NCI-H2081 treated with DMSO at 0.1 percent for 48 hours (cell line): ENCODE measurements around the gene FAM78A.
"Not testable (repeated sequence)": the region's sequence is repeated elsewhere in the genome, so short reads cannot be mapped to it uniquely, and the experiment has no call there.

ENCODE experiments used
- DNase-seq: peaks from one replicate; lab custom pipeline; 2025; lab: John Stamatoyannopoulos, UW

The FAM78A gene

GRCh38 chr9:131237931-131238401 is 38.3 kb downstream of the FAM78A start:
- no peak for DNase-seq

DNA sequence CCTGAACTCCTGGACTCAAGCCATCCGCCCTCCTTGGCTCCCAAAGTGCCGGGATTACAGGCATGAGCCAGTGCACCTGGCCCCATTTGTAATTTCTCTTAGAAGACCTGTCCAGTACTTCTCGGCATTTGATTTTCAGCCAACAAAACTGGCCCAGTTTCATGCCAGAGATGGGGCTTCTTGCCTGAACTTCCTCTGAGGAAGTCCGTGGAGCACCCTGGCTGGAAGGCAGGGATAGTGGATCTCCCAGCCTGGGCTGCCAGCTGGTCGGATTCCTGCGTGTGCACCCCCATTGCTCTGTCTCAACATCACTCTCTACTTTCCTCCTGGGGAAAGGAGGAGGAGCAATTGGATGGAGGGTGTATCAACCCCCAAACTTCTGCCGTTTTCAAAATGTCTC is 39.0 kb downstream of the FAM78A start:
- DNase-seq, result no peak

DNA sequence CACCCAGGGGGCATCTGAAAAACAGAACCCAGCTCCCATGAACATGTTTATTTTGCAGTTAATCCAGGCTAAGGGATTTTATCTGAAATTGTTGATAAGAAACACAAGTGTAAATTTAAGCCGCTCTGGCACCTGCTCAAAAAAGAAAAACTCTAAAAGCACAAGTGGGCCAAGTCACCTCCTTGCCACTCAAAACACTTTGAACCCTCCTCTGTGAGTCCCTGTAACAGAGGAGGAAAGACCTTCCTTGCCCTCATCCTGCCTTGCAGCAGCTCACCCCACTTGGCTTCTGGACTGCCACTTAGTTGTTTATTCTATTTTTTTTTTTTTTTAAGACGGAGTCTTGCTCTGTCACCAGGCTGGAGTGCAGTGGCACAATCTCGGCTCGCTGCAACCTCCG is 39.5 kb downstream of the FAM78A start:
- no peak for DNase-seq

- DNase-seq, result no peak
These were observed 40.1 kb downstream of the FAM78A start for GRCh38 chr9:131236161-131236560.

- DNase-seq, result no peak
These were observed 40.8 kb downstream of the FAM78A start for GRCh38 chr9:131235480-131235851.

DNA sequence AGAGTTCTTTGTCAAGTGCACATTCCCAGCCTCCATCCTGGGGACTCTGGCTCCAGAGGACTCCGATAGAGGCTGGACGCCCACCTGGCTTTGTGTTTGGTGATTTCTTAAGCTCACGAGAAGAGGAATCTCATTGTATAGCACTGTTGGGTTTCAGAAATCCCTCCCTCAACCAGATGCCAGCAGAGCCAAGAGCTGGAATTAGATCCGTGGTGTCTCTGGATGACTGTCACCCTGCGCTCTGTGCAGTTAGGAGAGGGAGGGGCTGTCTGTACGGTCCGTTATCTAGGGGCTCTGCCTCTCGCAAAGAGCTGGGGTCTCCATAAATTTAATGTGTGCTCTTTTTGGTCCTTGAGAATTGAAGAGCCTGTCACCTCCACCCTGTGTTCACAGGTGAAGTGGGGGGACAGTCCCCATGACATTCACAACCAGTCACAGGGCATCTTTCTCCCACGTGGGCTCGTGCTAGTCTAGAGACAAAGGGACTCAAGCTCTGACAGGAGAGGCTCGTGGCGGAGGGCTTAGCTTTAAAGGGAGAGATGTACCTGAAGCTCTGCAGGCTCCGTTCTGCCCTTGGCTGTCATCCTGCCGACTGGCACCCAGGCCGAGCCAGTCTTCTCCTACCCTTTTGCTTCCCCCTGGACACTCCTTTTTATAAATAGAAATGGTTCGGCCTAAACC is 41.4 kb downstream of the FAM78A start:
- no peak for DNase-seq

DNA sequence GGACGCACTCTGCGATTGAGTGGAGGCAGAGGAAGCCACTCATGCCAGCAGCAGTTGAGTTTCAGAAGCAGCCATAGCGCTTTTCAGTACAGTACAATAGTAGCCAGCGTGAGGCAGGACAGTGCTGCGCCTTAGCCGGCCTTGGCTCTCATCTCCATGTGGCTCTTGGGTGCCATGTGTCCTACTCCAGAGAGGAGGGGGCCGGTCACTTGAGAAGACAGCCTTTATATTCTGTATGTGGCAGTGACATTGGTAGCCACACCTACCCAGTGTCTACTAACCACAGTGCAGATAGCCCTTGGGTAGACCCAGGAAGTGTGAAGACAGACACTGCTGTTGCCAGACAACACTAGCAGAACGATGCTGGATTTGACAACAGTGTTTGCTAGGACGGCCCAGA is 42.3 kb downstream of the FAM78A start:
- no peak for DNase-seq

- DNase-seq, result no peak
These were observed 42.8 kb downstream of the FAM78A start for GRCh38 chr9:131233556-131233955.

- no peak for DNase-seq
These were observed 47.3 kb downstream of the FAM78A start for GRCh38 chr9:131228988-131229387.

GRCh38 chr9:131227959-131228460 is 48.3 kb downstream of the FAM78A start:
- peak; percentile 12 for DNase-seq

DNA sequence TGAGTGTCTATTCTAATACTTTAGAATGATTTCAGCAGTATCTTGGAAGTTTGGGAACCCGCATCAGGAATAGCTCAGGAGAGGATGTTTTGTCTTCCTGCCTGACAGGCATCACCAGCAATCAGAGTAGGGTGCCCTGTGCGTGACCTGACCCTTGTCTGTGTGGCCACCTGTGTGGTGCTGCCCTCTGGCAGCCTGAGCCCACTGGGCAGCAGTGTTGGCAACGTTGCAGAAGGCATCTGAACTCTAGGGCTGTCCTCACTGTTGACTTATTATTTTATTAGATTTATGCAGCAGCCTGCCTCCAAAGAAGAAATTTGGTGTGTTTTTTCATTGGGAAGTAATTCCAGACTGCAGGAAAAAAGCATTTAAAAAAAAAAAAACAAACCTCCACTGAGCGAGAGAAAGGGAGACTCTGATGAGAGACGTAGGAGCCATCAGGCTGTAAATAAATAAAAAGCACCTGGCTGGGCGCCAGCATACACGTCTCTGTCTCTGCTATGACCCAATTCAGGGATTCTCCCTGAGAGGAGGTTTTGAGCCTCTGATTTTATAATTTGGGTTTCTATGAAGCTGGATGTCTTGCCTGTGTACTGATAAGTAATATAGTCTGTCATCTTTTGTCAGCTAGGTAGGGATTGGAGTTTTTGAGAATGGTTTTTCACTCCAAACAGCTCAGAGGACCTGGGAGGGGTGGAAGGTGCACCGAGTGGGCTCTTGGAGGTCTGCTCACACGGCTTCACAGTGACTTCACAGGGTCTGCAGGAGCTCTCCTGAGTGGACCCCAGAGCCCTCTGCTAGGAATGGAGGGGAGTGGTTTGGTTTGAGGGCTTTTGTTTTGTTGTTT is 49.0 kb downstream of the FAM78A start:
- peak; percentile 43 for DNase-seq

DNA sequence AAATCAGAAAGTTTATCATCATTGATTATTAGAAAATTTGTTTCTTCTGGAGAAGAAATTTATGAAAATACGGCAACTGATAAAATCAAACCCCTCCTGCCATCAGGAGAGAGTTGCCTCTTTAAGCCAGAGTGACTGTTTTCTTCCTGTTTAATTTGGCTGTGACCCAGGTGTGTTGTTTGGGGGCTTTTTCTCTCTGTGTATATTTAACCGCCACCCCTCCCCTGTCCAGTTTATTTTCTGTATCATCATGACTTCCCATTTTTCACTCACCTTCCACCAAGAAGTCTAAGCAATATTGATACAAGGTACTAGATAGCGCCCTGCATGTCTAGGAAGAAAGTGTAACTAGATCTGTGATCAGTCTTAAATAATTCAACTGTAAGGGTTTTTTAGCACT is 50.1 kb downstream of the FAM78A start:
- DNase-seq, result no peak

- no peak for DNase-seq
These were observed 53.9 kb downstream of the FAM78A start for GRCh38 chr9:131222460-131222859.

DNA sequence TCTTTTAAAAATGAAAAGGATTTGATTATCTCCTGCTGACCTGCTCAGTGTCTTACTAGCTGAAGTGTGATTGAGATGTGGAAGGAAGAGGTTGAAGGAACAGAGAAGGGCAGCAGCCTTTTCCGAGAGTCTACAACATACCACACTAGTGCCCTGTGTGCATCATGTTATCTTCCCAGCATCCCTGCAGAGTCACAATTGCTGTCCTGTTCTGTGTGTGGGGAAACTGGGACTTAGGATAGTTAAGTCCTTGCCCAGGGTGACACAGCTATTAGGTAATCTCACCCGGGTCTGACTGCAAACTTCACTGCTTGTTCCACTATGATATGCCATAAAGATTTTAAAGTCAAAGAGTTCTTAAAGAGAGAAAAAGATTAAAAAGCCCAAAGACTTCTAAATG is 55.8 kb downstream of the FAM78A start:
- no peak for DNase-seq

GRCh38 chr9:131218370-131218769 is 57.9 kb downstream of the FAM78A start:
- no peak for DNase-seq

GRCh38 chr9:131217331-131218031 is 58.8 kb downstream of the FAM78A start:
- no peak for DNase-seq

GRCh38 chr9:131216806-131217205 is 59.5 kb downstream of the FAM78A start:
- no peak for DNase-seq

DNA sequence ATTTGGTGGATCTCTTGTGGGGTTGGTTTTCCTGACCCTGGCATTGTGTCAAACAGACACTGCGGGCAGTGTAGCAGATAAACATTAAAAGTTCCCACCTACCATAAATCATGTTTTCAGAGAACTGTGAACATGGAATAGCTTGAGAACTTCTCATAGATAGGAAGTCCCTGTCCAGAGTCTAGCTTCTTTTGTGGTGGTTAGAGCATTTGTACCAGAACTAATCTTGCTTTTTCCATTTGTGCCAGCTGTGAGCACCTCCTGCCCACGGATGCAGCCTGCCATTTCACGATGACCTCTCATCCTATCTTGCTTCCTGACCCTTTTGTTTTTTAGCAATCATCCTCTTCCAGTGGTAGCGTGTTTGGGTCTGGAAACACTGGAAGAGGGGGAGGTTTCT is 61.4 kb downstream of the FAM78A start:
- DNase-seq, result no peak

DNA sequence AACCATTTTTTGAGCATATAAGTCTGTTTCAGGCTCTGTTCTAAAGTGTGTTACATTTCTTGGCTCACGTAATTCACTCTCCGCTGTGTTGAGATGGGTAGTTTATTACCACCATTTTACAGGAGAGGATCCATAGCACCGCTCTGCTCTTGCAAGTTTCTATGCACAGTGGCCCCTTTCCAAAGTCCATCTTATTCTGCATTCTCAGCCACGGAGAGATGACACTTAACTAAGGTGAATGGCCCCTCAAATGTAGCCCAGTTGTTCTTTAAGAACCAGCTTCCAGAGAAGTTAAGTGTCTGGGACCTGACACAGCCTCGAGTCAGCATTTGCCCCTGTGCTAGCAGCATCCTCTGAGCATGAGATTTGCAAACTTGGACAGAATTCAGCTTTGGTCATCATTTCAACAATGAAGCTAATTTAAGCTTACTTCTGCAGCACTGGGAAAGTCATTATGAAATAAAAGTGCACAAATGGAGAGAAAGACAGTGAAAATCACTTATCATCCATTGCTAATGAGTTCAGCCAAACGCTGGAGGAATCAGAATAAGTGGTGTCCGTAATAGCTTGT is 61.9 kb downstream of the FAM78A start:
- DNase-seq, result no peak

DNA sequence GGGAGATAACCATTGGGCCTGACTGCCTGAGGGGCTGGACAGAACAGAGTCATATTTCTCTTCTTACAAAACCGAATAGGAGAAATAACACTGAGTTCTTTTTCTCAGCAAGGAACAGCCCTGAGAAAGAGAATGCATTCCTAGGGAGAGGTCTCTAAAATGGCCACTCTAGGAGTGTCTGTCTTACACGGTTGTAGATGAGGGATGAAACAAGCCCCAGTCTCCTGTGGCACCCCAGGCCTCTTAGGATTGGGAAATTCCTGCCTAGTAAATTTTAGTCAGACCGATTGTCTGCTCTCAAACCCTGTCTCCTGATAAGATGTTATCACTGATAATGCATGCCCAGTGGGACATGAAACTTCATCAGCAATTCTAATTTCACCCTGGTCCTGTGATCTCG is 64.4 kb downstream of the FAM78A start:
- DNase-seq, result not testable (repeated sequence)
